GM23248 (cell line): ENCODE results near the gene UBTF. TPM values are rescaled to one million over a fixed set of nuclear protein-coding genes. Genes with fewer than 3 reads are reported as not detected.

Experiments used
- DNase-seq: peaks from one replicate; pipeline ENCODE4 v3.0.0-alpha.2; 2015
- H2AFZ ChIP-seq: fragments of 200-600 bp; sonication (generic); 2 replicates; pipeline ENCODE4 v1.6.1; 2016; ENCODE audit warnings: antibody characterized with exemption
- H3F3A ChIP-seq: fragments of 200-600 bp; sonication (generic); 2 replicates; pipeline ENCODE4 v1.6.1; 2016; ENCODE audit warnings: mild to moderate bottlenecking, antibody characterized with exemption, mixed run types; ENCODE audit not compliant: insufficient read depth
- H3K27ac ChIP-seq: fragments of 200-600 bp; sonication (generic); 2 replicates; pipeline ENCODE4 v1.5.1; 2016; ENCODE audit warnings: mild to moderate bottlenecking
- H3K27me3 ChIP-seq: fragments of 200-600 bp; sonication (generic); replicated peaks from 2 replicates; pipeline ENCODE4 v1.6.1; 2016; ENCODE audit warnings: mild to moderate bottlenecking; ENCODE audit not compliant: insufficient read depth
- H3K36me3 ChIP-seq: fragments of 200-600 bp; sonication (generic); 2 replicates; pipeline ENCODE4 v1.6.1; 2016; ENCODE audit warnings: low read depth, mild to moderate bottlenecking
- H3K4me1 ChIP-seq: fragments of 200-600 bp; sonication (generic); 2 replicates; pipeline ENCODE4 v1.6.1; 2016; ENCODE audit warnings: mild to moderate bottlenecking; ENCODE audit not compliant: insufficient read depth
- H3K4me2 ChIP-seq: fragments of 200-600 bp; sonication (generic); one replicate; pipeline ENCODE4 v1.6.1; 2016; ENCODE audit warnings: mild to moderate bottlenecking; ENCODE audit not compliant: unreplicated experiment
- H3K4me3 ChIP-seq: fragments of 200-600 bp; sonication (generic); 2 replicates; pipeline ENCODE4 v1.5.1; 2016; ENCODE audit warnings: mild to moderate bottlenecking
- H3K79me2 ChIP-seq: fragments of 200-600 bp; sonication (generic); 2 replicates; pipeline ENCODE4 v1.6.1; 2016; ENCODE audit warnings: mild to moderate bottlenecking; ENCODE audit not compliant: insufficient read depth
- H3K9ac ChIP-seq: fragments of 200-600 bp; sonication (generic); 2 replicates; pipeline ENCODE4 v1.6.1; 2016; ENCODE audit warnings: mild to moderate bottlenecking
- H3K9me2 ChIP-seq: fragments of 200-600 bp; sonication (generic); 2 replicates; pipeline ENCODE4 v1.6.1; 2016; ENCODE audit warnings: mixed run types, mild to moderate bottlenecking, moderate library complexity; ENCODE audit not compliant: insufficient read depth
- H3K9me3 ChIP-seq: fragments of 200-600 bp; sonication (generic); one replicate; pipeline ENCODE4 v1.6.1; 2017; ENCODE audit warnings: low read depth
- H4K20me1 ChIP-seq: fragments of 200-600 bp; sonication (generic); 2 replicates; pipeline ENCODE4 v1.6.0; 2016; ENCODE audit not compliant: insufficient read depth
- EZH2 ChIP-seq: fragments of 200-600 bp; sonication (generic); IDR thresholded peaks from 2 replicates; pipeline ENCODE4 v1.6.1; 2018; ENCODE audit warnings: antibody characterized with exemption, mild to moderate bottlenecking; ENCODE audit not compliant: insufficient read depth, poor library complexity, severe bottlenecking
- EZH2phosphoT487 ChIP-seq: fragments of 200-600 bp; sonication (generic); IDR thresholded peaks from 2 replicates; pipeline ENCODE4 v1.6.1; 2018; ENCODE audit warnings: antibody characterized with exemption, moderate library complexity, mild to moderate bottlenecking, low read depth; ENCODE audit not compliant: insufficient read depth
- WGBS, 2 experiments: methylation state at CpG; one replicate each; pipeline ENCODE4 v1.1.6; 2015 to 2017; ENCODE audit warnings: low lambda C conversion rate in 2 of 2, low coverage in 1 of 2; ENCODE audit errors: missing lambda C conversion rate in 2 of 2; 5-methylcytosine and 5-hydroxymethylcytosine counted together
- in situ Hi-C: fragments of 300-500 bp; cut with MboI; formaldehyde crosslinking; loops from 2 replicates; pipeline ENCODE4 v1.15.0; 2020
- polyA plus RNA-seq: library from polyadenylated mRNA; unstranded; fragments of >200 nt; fragmentation: Nextera tagmentation; extraction: Ambion mirVana; gene quantifications from 2 replicates; pipeline ENCODE4 v1.2.1, GENCODE V29; 2016
- total RNA-seq: library from RNA; depleted of rRNA; stranded (reverse); fragments of >200 nt; shearing (Covaris generic); gene quantifications from 2 replicates; pipeline ENCODE4 v1.2.3, GENCODE V29; 2014; rRNA removed

UBTF gene
- total RNA-seq (61.1 and 62.3 TPM in 2 replicates), polyA plus RNA-seq (48.2 and 48.4 TPM in 2 replicates)

GRCh38 chr17:44219616-44220212 lies at the start of gene UBTF:
Gene UBTF, minus strand, starts transcription at chr17:44219675. Its CDS starts 1,446 bp downstream, at chr17:44218229.
- peak; percentile 77 for DNase-seq
- peaks cover 27% of the 10 kb centered on the region for H3K4me1 ChIP-seq
- peak within 1 kb of the TSS; percentile 85 for H3K4me3 ChIP-seq
- H2AFZ ChIP-seq: peak within 1 kb of the TSS; percentile 37; the same call in 1 of the 2 replicates
- peaks cover 42% of the 10 kb centered on the region for H3K79me2 ChIP-seq
- H4K20me1 ChIP-seq: no peaks in the 10 kb centered on the region
- H3F3A ChIP-seq: peaks cover 16% of the 10 kb centered on the region
- 1% methylated on average over 58 of the region's 76 CpGs; no CpG with 5 or more reads in 1 of the 2 experiments for WGBS, 2 experiments
- H3K9ac ChIP-seq: peak within 1 kb of the TSS; percentile 98
- H3K9me3 ChIP-seq: no peaks in the 10 kb centered on the region
- in situ Hi-C loops: loop anchor here (5.0 to 25.0 kb wide), 3 partner anchors 108 to 418 kb away; no protein-coding TSS in a partner anchor
- H3K9me2 ChIP-seq: no peaks in the 10 kb centered on the region
- peaks cover 18% of the 10 kb centered on the region for H3K36me3 ChIP-seq
- TF ChIP-seq EZH2 (no peak), EZH2phosphoT487 (no peak)
- peak within 1 kb of the TSS; percentile 85 for H3K4me2 ChIP-seq
- peak within 1 kb of the TSS; percentile 85 for H3K27ac ChIP-seq
- H3K27me3 ChIP-seq: no peaks in the 10 kb centered on the region

GRCh38 chr17:44268709-44269534 lies 49.4 kb upstream of the UBTF start:
- H3K27me3 ChIP-seq: no peaks in the 10 kb centered on the region
- TF ChIP-seq EZH2phosphoT487 (no peak), EZH2 (no peak)
- WGBS, 2 experiments: 48 to 50% methylated on average over 11 of the region's 11 CpGs
- H3K4me1 ChIP-seq: no peaks in the 10 kb centered on the region
- no peak overlapping the region for H3K4me3 ChIP-seq
- no peak overlapping the region for H2AFZ ChIP-seq
- H3K4me2 ChIP-seq: no peak overlapping the region
- no peaks in the 10 kb centered on the region for H3F3A ChIP-seq
- in situ Hi-C loops: no loop called here
- no peaks in the 10 kb centered on the region for H3K36me3 ChIP-seq
- no peaks in the 10 kb centered on the region for H3K9me3 ChIP-seq
- H3K9ac ChIP-seq: no peak overlapping the region
- no peak overlapping the region for H3K27ac ChIP-seq
- no peaks in the 10 kb centered on the region for H4K20me1 ChIP-seq
- no peaks in the 10 kb centered on the region for H3K9me2 ChIP-seq
- H3K79me2 ChIP-seq: no peaks in the 10 kb centered on the region
- DNase-seq: no peak

GRCh38 chr17:44267818-44268490 lies 48.5 kb upstream of the UBTF start, which contains the start of gene SLC4A1:
Gene SLC4A1, minus strand, starts transcription at chr17:44268135. Its CDS starts 5,269 bp downstream, at chr17:44262866.
- no peaks in the 10 kb centered on the region for H3F3A ChIP-seq
- no peak within 1 kb of the TSS for H3K4me2 ChIP-seq
- TF ChIP-seq EZH2 (no peak), EZH2phosphoT487 (no peak)
- no peak within 1 kb of the TSS for H3K27ac ChIP-seq
- H3K4me3 ChIP-seq: no peak within 1 kb of the TSS
- no peaks in the 10 kb centered on the region for H3K9me3 ChIP-seq
- no peak within 1 kb of the TSS for H3K9ac ChIP-seq
- WGBS, 2 experiments: 63 to 75% methylated on average over 5 to 14 of the region's 14 CpGs
- in situ Hi-C loops: no loop called here
- H3K4me1 ChIP-seq: no peaks in the 10 kb centered on the region
- H3K9me2 ChIP-seq: no peaks in the 10 kb centered on the region
- no peak for DNase-seq
- no peaks in the 10 kb centered on the region for H3K79me2 ChIP-seq
- no peaks in the 10 kb centered on the region for H4K20me1 ChIP-seq
- no peak within 1 kb of the TSS for H2AFZ ChIP-seq
- H3K36me3 ChIP-seq: no peaks in the 10 kb centered on the region
- H3K27me3 ChIP-seq: no peaks in the 10 kb centered on the region

GRCh38 chr17:44267165-44267455 lies 47.6 kb upstream of the UBTF start:
- H3K9ac ChIP-seq: no peak overlapping the region
- 71 to 77% methylated on average over 5 of the region's 5 CpGs for WGBS, 2 experiments
- H3K27me3 ChIP-seq: no peaks in the 10 kb centered on the region
- H3K4me3 ChIP-seq: no peak overlapping the region
- H3K36me3 ChIP-seq: no peaks in the 10 kb centered on the region
- TF ChIP-seq EZH2phosphoT487 (no peak), EZH2 (no peak)
- no peaks in the 10 kb centered on the region for H3K9me3 ChIP-seq
- no peaks in the 10 kb centered on the region for H3K79me2 ChIP-seq
- H3K27ac ChIP-seq: no peak overlapping the region
- DNase-seq: no peak
- no peaks in the 10 kb centered on the region for H3F3A ChIP-seq
- H4K20me1 ChIP-seq: no peaks in the 10 kb centered on the region
- no peaks in the 10 kb centered on the region for H3K4me1 ChIP-seq
- in situ Hi-C loops: no loop called here
- H2AFZ ChIP-seq: no peak overlapping the region
- H3K4me2 ChIP-seq: no peak overlapping the region
- H3K9me2 ChIP-seq: no peaks in the 10 kb centered on the region
